H9 (cell line): ENCODE measurements around the gene CFAP45. TPM values are rescaled to one million over a fixed set of nuclear protein-coding genes. Genes with fewer than 3 reads are reported as not detected.

ENCODE experiments used
- DNase-seq: peaks from one replicate; pipeline ENCODE4 v3.0.0-alpha.2; 2017
- H2AFZ ChIP-seq: one replicate; pipeline ENCODE4 v1.6.1; 2013; ENCODE audit warnings: mild to moderate bottlenecking, low read length, control low read depth, moderate library complexity
- H2AK5ac ChIP-seq: 2 replicates; pipeline ENCODE4 v1.6.1; 2013; ENCODE audit warnings: low read length, control low read depth, mixed read lengths; ENCODE audit not compliant: insufficient read length
- H2BK120ac ChIP-seq: one replicate; pipeline ENCODE4 v1.6.1; 2013; ENCODE audit warnings: low read depth, mild to moderate bottlenecking, low read length, control low read depth, inconsistent platforms; ENCODE audit not compliant: poor library complexity, severe bottlenecking
- H2BK12ac ChIP-seq: 2 replicates; pipeline ENCODE4 v1.6.1; 2013; ENCODE audit warnings: low read length, control low read depth, mixed read lengths, low read depth; ENCODE audit not compliant: insufficient read length
- H2BK15ac ChIP-seq: 2 replicates; pipeline ENCODE4 v1.6.1; 2013; ENCODE audit warnings: low read depth, low read length, control low read depth
- H2BK20ac ChIP-seq: one replicate; pipeline ENCODE4 v1.6.1; 2013; ENCODE audit warnings: low read depth, mild to moderate bottlenecking, low read length, control low read depth, inconsistent platforms; ENCODE audit not compliant: poor library complexity, severe bottlenecking
- H2BK5ac ChIP-seq: 2 replicates; pipeline ENCODE4 v1.6.1; 2013; ENCODE audit warnings: low read length, control low read depth, mixed read lengths; ENCODE audit not compliant: insufficient read length
- H3K14ac ChIP-seq: 2 replicates; pipeline ENCODE4 v1.6.1; 2013; ENCODE audit warnings: low read length, control low read depth; ENCODE audit not compliant: insufficient read depth
- H3K18ac ChIP-seq: 2 replicates; pipeline ENCODE4 v1.6.1; 2013; ENCODE audit warnings: low read depth, mild to moderate bottlenecking, mixed read lengths, low read length, control low read depth; ENCODE audit not compliant: insufficient read length
- H3K23ac ChIP-seq: 2 replicates; pipeline ENCODE4 v1.6.1; 2013; ENCODE audit warnings: low read length, control low read depth, mixed read lengths, low read depth; ENCODE audit not compliant: insufficient read length
- H3K23me2 ChIP-seq: 2 replicates; pipeline ENCODE4 v1.6.1; 2013; ENCODE audit warnings: low read depth, mild to moderate bottlenecking, mixed read lengths, low read length, control low read depth; ENCODE audit not compliant: insufficient read length, poor library complexity, severe bottlenecking
- H3K27ac ChIP-seq: 2 replicates; pipeline ENCODE4 v1.5.1; 2013; ENCODE audit warnings: low read length, control low read depth, mixed read lengths, low read depth; ENCODE audit not compliant: insufficient read length
- H3K27me3 ChIP-seq: 2 replicates; pipeline ENCODE4 v1.6.1; 2013; ENCODE audit warnings: low read length, control low read depth, inconsistent platforms; ENCODE audit not compliant: insufficient read depth
- H3K4ac ChIP-seq: 2 replicates; pipeline ENCODE4 v1.6.1; 2013; ENCODE audit warnings: low read depth, mild to moderate bottlenecking, control low read depth, inconsistent platforms, low read length, moderate library complexity
- H3K4me1 ChIP-seq: 2 replicates; pipeline ENCODE4 v1.6.1; 2013; ENCODE audit warnings: low read length, control low read depth, inconsistent platforms; ENCODE audit not compliant: insufficient read depth
- H3K4me2 ChIP-seq: 2 replicates; pipeline ENCODE4 v1.6.1; 2013; ENCODE audit warnings: low read length, control low read depth, mixed read lengths; ENCODE audit not compliant: insufficient read length, insufficient read depth
- H3K56ac ChIP-seq: 2 replicates; pipeline ENCODE4 v1.6.1; 2013; ENCODE audit warnings: low read depth, mild to moderate bottlenecking, mixed read lengths, low read length, control low read depth; ENCODE audit not compliant: insufficient read length
- H3K79me1 ChIP-seq: 2 replicates; pipeline ENCODE4 v1.6.1; 2013; ENCODE audit warnings: low read depth, mild to moderate bottlenecking, moderate library complexity, low read length, control low read depth, inconsistent platforms; ENCODE audit not compliant: insufficient read depth, poor library complexity, severe bottlenecking
- H3K79me2 ChIP-seq: 2 replicates; pipeline ENCODE4 v1.6.1; 2013; ENCODE audit warnings: low read length, control low read depth, inconsistent platforms; ENCODE audit not compliant: insufficient read depth
- H3K9ac ChIP-seq: 2 replicates; pipeline ENCODE4 v1.6.1; 2013; ENCODE audit warnings: low read length, control low read depth, mixed read lengths; ENCODE audit not compliant: insufficient read length; ENCODE audit errors: extremely low read depth
- H3K9me3 ChIP-seq: one replicate; pipeline ENCODE4 v1.6.1; 2013; ENCODE audit warnings: low read depth, low read length, inconsistent platforms; ENCODE audit not compliant: control insufficient read depth
- H3T11ph ChIP-seq: one replicate; pipeline ENCODE4 v1.6.1; 2013; ENCODE audit warnings: mild to moderate bottlenecking, low read length, control low read depth, inconsistent platforms
- H4K20me1 ChIP-seq: one replicate; pipeline ENCODE4 v1.6.1; 2013; ENCODE audit not compliant: control insufficient read depth, insufficient read length, insufficient read depth
- H4K5ac ChIP-seq: 2 replicates; pipeline ENCODE4 v1.6.1; 2013; ENCODE audit warnings: low read depth, mild to moderate bottlenecking, mixed read lengths, low read length, control low read depth; ENCODE audit not compliant: insufficient read length
- H4K8ac ChIP-seq: replicated peaks from 2 replicates; pipeline ENCODE4 v1.6.1; 2013; ENCODE audit warnings: low read length, control low read depth, mixed read lengths, low read depth; ENCODE audit not compliant: insufficient read length
- H4K91ac ChIP-seq: 2 replicates; pipeline ENCODE4 v1.6.1; 2013; ENCODE audit warnings: low read depth, mild to moderate bottlenecking, moderate library complexity, mixed read lengths, low read length, control low read depth; ENCODE audit not compliant: insufficient read length
- H3K27ac Mint-ChIP-seq, 3 experiments: 2 replicates in 2 of 3; 3 replicates in 1 of 3; pipeline ENCODE4 v1.8.0; 2020 to 2021; ENCODE audit warnings: mixed read lengths in 3 of 3, mild to moderate bottlenecking in 1 of 3, moderate library complexity in 1 of 3
- H3K27me3 Mint-ChIP-seq: 2 replicates; pipeline ENCODE4 v1.8.0; 2021; ENCODE audit warnings: low read depth, mild to moderate bottlenecking, moderate library complexity, mixed read lengths
- H3K36me3 Mint-ChIP-seq, 3 experiments: 2 replicates in 2 of 3; 3 replicates in 1 of 3; pipeline ENCODE4 v1.8.0; 2020 to 2021; ENCODE audit warnings: low read depth in 3 of 3, mixed read lengths in 3 of 3; ENCODE audit not compliant: insufficient read depth in 1 of 3
- H3K4me1 Mint-ChIP-seq, 2 experiments: 2 replicates each; pipeline ENCODE4 v1.8.0; 2020; ENCODE audit warnings: mixed read lengths in 2 of 2
- H3K4me3 Mint-ChIP-seq, 2 experiments: 2 replicates in 1 of 2; 3 replicates in 1 of 2; pipeline ENCODE4 v1.8.0; 2020 to 2021; ENCODE audit warnings: mild to moderate bottlenecking in 2 of 2, mixed read lengths in 2 of 2, moderate library complexity in 1 of 2
- H3K9me3 Mint-ChIP-seq, 2 experiments: 2 replicates in 1 of 2; 3 replicates in 1 of 2; pipeline ENCODE4 v1.8.0; 2020; ENCODE audit warnings: mild to moderate bottlenecking in 2 of 2, mixed read lengths in 2 of 2, moderate library complexity in 1 of 2
- WGBS: extraction: QIAGEN DNeasy Blood & Tissue Kit; methylation state at CpG from one replicate; pipeline ENCODE4 v1.1.7; 2013; ENCODE audit warnings: missing lambda C conversion rate, low lambda C conversion rate, mixed read lengths; ENCODE audit not compliant: insufficient read length; ENCODE audit errors: extremely low coverage; 5-methylcytosine and 5-hydroxymethylcytosine counted together
- total RNA-seq: library from RNA; stranded (reverse); gene quantifications from 2 replicates; pipeline ENCODE4 v1.2.1, GENCODE V29; 2021
- TF ChIP-seq, protein P1 (sequence below): fragments of 200-600 bp; sonication (generic); conservative IDR thresholded peaks from 3 replicates; pipeline ENCODE4 v1.8.0; 2021; ENCODE audit warnings: antibody characterized with exemption, mild to moderate bottlenecking

CFAP45 gene
- total RNA-seq, 1 experiment from 2014 or later: 0.85 TPM

DNA sequence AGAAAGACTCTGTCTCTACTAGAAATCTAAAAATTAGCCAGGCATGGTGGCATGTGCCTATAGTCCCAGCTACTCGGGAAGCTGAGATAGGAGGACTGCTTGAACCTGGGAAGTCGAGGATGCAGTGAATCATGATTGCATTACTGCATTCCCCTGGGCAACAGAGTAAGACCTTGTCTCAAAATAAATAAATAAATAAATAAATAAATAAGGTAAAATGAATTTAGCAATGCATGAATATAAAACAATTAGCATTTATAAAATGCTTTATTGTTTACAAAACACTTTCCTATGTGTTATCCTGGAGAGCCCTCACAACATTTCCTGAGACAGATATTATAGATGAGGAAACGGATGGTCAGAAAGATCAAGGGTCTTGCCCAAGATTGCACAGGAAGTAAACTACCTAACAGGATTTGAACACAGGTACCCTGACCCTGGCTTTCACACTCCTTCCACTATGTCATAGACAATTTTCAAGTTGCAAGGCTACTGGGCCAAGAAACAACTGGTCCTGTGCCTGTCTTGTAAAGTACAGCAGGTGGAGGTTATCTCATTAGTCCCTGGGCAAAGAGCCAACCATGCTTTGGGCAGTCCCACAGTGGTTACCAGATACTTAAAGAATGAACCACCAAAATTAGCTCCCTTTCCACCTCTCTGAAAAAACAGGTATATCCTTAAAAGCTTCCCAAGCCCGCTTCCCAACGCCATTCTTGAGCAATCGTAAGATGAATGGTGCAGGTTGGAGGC is 22.1 kb downstream of the CFAP45 start:
- no peak overlapping the region for H4K8ac ChIP-seq
- no peaks in the 10 kb centered on the region for H3K4me1 ChIP-seq
- Mint-ChIP-seq H3K27me3 (peaks cover 10% of the 10 kb centered on the region), H3K9me3 (no peaks in the 10 kb centered on the region), H3K4me3 (no peak overlapping the region), H3K27ac (no peak overlapping the region), H3K4me1 (no peaks in the 10 kb centered on the region), H3K36me3 (peaks cover 0 to 2% (median 0%) of the 10 kb centered on the region in 3 experiments; a peak in 1 of 7 replicates)
- DNase-seq: no peak
- no peak overlapping the region for H2AFZ ChIP-seq
- H3K23ac ChIP-seq: no peak overlapping the region
- no peak overlapping the region for H3T11ph ChIP-seq
- no peak overlapping the region for H2BK20ac ChIP-seq
- no peak overlapping the region for H3K27ac ChIP-seq
- H3K4me2 ChIP-seq: no peak overlapping the region
- no peak overlapping the region for H2BK15ac ChIP-seq
- no peaks in the 10 kb centered on the region for H4K20me1 ChIP-seq
- no peaks in the 10 kb centered on the region for H3K79me2 ChIP-seq
- no peak overlapping the region for H3K18ac ChIP-seq
- H3K27me3 ChIP-seq: no peaks in the 10 kb centered on the region
- H3K14ac ChIP-seq: no peak overlapping the region
- H2BK120ac ChIP-seq: no peak overlapping the region
- TF ChIP-seq, protein P1, sequence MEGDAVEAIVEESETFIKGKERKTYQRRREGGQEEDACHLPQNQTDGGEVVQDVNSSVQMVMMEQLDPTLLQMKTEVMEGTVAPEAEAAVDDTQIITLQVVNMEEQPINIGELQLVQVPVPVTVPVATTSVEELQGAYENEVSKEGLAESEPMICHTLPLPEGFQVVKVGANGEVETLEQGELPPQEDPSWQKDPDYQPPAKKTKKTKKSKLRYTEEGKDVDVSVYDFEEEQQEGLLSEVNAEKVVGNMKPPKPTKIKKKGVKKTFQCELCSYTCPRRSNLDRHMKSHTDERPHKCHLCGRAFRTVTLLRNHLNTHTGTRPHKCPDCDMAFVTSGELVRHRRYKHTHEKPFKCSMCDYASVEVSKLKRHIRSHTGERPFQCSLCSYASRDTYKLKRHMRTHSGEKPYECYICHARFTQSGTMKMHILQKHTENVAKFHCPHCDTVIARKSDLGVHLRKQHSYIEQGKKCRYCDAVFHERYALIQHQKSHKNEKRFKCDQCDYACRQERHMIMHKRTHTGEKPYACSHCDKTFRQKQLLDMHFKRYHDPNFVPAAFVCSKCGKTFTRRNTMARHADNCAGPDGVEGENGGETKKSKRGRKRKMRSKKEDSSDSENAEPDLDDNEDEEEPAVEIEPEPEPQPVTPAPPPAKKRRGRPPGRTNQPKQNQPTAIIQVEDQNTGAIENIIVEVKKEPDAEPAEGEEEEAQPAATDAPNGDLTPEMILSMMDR: no peak
- H4K91ac ChIP-seq: no peak overlapping the region
- H2BK5ac ChIP-seq: no peak overlapping the region
- no peak overlapping the region for H4K5ac ChIP-seq
- WGBS: no CpG with 5 or more reads among the region's 6 CpGs
- H3K79me1 ChIP-seq: no peaks in the 10 kb centered on the region
- no peak overlapping the region for H2AK5ac ChIP-seq
- H3K9me3 ChIP-seq: no peaks in the 10 kb centered on the region
- H3K23me2 ChIP-seq: no peaks in the 10 kb centered on the region
- no peak overlapping the region for H3K56ac ChIP-seq
- no peak overlapping the region for H2BK12ac ChIP-seq
- H3K4ac ChIP-seq: no peak overlapping the region
- no peak overlapping the region for H3K9ac ChIP-seq
